GM12891 (cell line): Measurements from ENCODE around the gene MAP2K1.
A peak's percentile ranks its signal among the peaks of the same experiment; 100 is the strongest.

ENCODE experiments used
- DNase-seq: peaks from one replicate; pipeline ENCODE4 v3.0.0; 2011; ENCODE audit warnings: low spot score; ENCODE audit not compliant: insufficient read length
- FAIRE-seq: peaks from 2 replicates; lab custom pipeline; 2011; peaks lifted over from hg19 to GRCh38; lab: Jason Lieb, UNC
- PAX5 ChIP-seq: IDR thresholded peaks from 2 replicates; pipeline ENCODE4 v1.6.1; 2011; ENCODE audit warnings: low read length, moderate library complexity, mild to moderate bottlenecking; ENCODE audit not compliant: insufficient read depth, severe bottlenecking
- POLR2A ChIP-seq: IDR thresholded peaks from 2 replicates; pipeline ENCODE4 v1.6.1; 2011; ENCODE audit warnings: low read depth, low read length, control low read depth
- POLR2AphosphoS5 ChIP-seq: IDR thresholded peaks from 2 replicates; pipeline ENCODE4 v1.6.1; 2011; ENCODE audit warnings: low read depth, low read length, control low read depth
- POU2F2 ChIP-seq: IDR thresholded peaks from 2 replicates; pipeline ENCODE4 v1.6.1; 2011; ENCODE audit warnings: low read depth, mild to moderate bottlenecking, control low read depth, low read length, moderate library complexity
- SPI1 ChIP-seq: IDR thresholded peaks from 2 replicates; pipeline ENCODE4 v1.6.1; 2011; ENCODE audit warnings: low read depth, low read length, control low read depth
- TAF1 ChIP-seq: IDR thresholded peaks from 2 replicates; pipeline ENCODE4 v1.6.1; 2011; ENCODE audit warnings: low read depth, low read length, control low read depth

MAP2K1 gene

GRCh38 chr15:66472176-66472999 is 85.7 kb downstream of the MAP2K1 start:
- TF ChIP-seq POU2F2 (no peak), SPI1 (no peak)
- FAIRE-seq (peak; percentile 69), DNase-seq (peak; percentile 55)

DNA sequence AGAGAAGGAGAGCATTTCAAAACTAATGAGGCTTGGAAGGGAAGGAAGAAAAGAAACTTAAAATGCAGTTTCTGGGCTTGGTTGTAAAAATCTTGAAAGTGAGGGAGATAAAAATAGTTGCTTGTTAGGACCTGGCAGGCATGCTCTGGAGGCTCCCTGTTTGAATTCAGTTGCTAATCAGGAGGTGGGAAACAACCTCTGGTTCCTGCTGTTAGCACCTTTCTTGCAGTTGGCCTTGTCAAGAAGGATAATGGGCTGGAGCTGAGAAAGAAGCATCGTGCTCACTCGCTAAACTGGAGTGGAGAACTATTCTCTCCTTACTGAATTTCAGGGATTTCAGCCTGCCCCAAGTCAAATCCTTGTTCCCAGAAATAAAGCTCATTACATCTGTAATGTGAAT is 87.4 kb downstream of the MAP2K1 start:
- FAIRE-seq, result no peak
- no peak for DNase-seq
- TF ChIP-seq TAF1 (no peak), POLR2AphosphoS5 (no peak), POLR2A (no peak), SPI1 (no peak), POU2F2 (no peak), PAX5 (no peak)

DNA sequence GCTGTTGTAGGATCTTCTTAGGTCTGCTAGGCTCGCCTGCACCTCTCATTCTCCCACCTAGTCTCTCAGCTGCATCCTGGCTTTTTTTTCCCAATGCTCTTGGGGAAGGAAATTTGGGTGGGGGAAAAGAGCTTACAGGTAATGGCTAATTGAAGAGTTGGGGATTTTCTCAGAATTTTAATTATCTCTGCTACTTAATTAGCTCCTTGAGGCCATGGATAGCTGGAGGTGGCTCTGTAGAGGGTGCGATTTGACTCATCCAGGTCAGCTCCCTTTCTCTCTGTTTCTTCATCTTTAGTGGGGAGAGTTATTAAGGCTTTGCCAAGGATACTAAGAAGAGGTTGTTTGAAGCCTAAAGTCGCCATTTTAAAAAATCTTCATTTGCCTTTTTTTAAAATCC is 88.3 kb downstream of the MAP2K1 start:
- no peak for FAIRE-seq

GRCh38 chr15:66476535-66476934 is 89.8 kb downstream of the MAP2K1 start:
- TF ChIP-seq POLR2A (no peak), POLR2AphosphoS5 (no peak), TAF1 (no peak), POU2F2 (no peak), PAX5 (no peak), SPI1 (no peak)
- FAIRE-seq (no peak), DNase-seq (no peak)

More for the DNA sequence above, 88.3 kb downstream of the MAP2K1 start:
- TF ChIP-seq POLR2A (no peak), POLR2AphosphoS5 (no peak), SPI1 (no peak), TAF1 (no peak), POU2F2 (no peak), PAX5 (no peak)
- no peak for DNase-seq

DNA sequence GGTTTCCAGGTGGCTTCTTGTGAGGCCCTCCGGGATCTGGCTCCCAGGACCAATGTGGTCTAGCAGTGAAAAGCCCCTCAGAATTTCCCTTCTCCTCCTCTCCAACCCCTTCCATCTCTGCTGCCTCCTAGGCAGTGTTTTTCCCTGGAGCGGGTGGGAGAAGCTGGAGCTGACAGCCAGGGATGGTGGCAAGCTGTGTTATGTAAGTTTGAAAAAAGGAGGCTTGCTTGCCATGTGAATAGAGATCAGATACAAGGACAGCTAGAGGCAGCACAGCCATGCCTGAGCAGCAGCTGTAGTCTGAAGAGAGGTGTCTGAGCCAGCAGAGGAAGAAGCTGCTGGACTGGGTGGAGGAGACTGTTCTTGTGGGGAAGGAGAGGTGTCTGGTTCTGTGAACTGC is 90.3 kb downstream of the MAP2K1 start:
- no peak for FAIRE-seq
- TF ChIP-seq POLR2AphosphoS5, result no peak
- no peak for TF ChIP-seq PAX5
- TF ChIP-seq TAF1, result no peak
- TF ChIP-seq SPI1, result no peak
- no peak for TF ChIP-seq POU2F2
- no peak for TF ChIP-seq POLR2A
- no peak for DNase-seq

- FAIRE-seq, result no peak
- no peak for TF ChIP-seq POU2F2
- TF ChIP-seq POLR2AphosphoS5, result no peak
- no peak for TF ChIP-seq SPI1
- TF ChIP-seq PAX5, result no peak
- TF ChIP-seq POLR2A, result no peak
- TF ChIP-seq TAF1, result no peak
- DNase-seq, result no peak
These were observed 93.6 kb downstream of the MAP2K1 start for GRCh38 chr15:66480267-66480666.

- FAIRE-seq, result no peak
- TF ChIP-seq POLR2AphosphoS5 (no peak), POU2F2 (no peak), PAX5 (no peak), POLR2A (no peak), SPI1 (no peak), TAF1 (no peak)
- no peak for DNase-seq
These were observed 94.6 kb downstream of the MAP2K1 start for GRCh38 chr15:66481107-66481856.

DNA sequence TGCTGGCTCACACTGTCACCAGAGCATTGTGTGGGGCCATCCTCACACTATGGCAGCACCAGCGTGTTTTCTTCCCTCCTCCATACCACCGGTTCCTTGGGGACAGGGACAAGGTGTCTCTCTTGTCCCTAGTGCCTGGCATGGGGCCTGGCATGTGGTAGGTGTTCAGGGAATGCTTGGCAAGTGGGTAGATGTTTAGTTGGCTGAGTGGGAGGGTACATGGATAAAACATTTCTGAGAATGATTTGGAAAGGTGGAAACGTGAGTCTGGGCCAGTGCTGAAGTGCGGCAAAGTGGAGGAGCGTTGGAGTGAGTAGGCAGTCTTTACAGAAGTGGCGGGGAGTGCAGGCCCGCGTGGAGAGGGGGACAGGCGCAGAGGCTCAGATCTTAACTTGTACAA is 95.8 kb downstream of the MAP2K1 start:
- DNase-seq, result no peak
- no peak for FAIRE-seq

DNA sequence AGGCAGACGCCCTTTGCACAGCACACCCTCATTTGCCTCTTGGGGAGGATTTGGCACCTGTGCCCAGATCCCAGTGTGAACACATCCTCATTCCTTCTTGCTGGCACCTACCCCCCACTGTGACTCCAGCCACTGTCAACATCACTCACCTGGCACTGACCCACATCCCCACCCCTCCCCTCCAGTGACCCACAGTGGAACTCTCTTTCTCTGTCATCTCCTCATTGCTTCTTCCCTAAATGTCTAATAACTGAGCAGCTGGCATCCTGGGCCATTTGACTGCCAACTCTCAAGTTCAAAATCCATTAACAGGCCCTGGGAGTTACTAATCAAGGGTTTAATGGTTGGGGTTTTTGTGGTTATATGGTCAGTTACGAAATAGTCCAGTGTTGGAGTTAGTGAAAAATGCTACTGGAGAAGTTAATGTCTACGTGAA is 96.4 kb downstream of the MAP2K1 start:
- DNase-seq (no peak), FAIRE-seq (no peak)
- TF ChIP-seq TAF1 (no peak), POU2F2 (no peak), POLR2AphosphoS5 (no peak), POLR2A (no peak), SPI1 (no peak), PAX5 (no peak)

More for the DNA sequence above, 95.8 kb downstream of the MAP2K1 start:
- TF ChIP-seq SPI1 (no peak), POLR2AphosphoS5 (no peak), PAX5 (no peak), POLR2A (no peak), TAF1 (no peak), POU2F2 (no peak)
